ENCODE results near the gene ABHD3.

DNA sequence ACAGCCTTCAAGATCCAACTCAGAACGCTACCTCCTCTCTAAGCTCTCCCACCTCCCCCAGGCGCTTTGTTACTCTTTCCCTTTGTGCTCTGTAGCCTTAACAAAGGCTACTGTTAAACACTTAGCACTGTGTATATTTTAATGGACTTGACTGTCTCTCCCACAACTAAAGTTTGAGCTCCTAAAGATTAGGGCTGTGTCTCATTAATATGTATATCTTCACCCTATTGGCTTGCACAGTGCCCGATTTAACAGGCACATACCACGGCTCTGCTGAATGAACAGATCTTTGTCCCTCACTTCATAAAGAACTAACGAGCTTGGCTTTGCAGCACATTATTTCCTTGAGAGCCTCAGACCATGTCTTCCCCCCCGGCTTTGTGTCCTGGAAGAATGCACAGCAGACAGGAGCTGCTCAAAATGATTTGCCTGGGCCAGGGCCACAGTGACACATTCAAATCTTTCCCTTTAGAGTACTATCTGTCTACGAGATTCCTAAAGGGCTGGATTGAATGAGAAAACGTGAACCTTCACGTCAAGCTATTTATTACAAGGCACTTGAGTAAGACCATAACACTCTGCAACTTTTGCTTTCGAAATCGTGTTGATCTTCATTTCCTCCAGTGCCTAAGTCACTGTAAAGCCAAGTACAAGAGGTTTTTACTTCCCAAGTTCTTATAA is 22.1 kb downstream of the ABHD3 start:
- TF ChIP-seq, protein P1, sequence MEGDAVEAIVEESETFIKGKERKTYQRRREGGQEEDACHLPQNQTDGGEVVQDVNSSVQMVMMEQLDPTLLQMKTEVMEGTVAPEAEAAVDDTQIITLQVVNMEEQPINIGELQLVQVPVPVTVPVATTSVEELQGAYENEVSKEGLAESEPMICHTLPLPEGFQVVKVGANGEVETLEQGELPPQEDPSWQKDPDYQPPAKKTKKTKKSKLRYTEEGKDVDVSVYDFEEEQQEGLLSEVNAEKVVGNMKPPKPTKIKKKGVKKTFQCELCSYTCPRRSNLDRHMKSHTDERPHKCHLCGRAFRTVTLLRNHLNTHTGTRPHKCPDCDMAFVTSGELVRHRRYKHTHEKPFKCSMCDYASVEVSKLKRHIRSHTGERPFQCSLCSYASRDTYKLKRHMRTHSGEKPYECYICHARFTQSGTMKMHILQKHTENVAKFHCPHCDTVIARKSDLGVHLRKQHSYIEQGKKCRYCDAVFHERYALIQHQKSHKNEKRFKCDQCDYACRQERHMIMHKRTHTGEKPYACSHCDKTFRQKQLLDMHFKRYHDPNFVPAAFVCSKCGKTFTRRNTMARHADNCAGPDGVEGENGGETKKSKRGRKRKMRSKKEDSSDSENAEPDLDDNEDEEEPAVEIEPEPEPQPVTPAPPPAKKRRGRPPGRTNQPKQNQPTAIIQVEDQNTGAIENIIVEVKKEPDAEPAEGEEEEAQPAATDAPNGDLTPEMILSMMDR (conservative IDR thresholded peaks at IDR 0.05; ENCODE audit: low read length), result no peak
- TF ChIP-seq EZH2phosphoT487 (IDR thresholded peaks at IDR 0.05; ENCODE audit: borderline replicate concordance), result no peak
